Tibial nerve (tissue), 4 donors: ENCODE results near the gene GINS1. TPM values are rescaled to one million over a fixed set of nuclear protein-coding genes. Genes with fewer than 3 reads are reported as not detected.

Source experiments
- DNase-seq, 2 donors: peaks; one replicate each; pipeline ENCODE4 v3.0.0-alpha.2; 2019; ENCODE audit warnings: low spot score in 2 of 2
- H3K27ac ChIP-seq, 4 donors: fragments of 200-600 bp; sonication (generic) in 3 of 4; one replicate each; pipeline ENCODE4 v1.5.1; 2017 to 2019; ENCODE audit warnings: mild to moderate bottlenecking in 1 of 4
- H3K27me3 ChIP-seq, 2 donors: fragments of 200-600 bp; sonication (generic) in 1 of 2; one replicate each; pipeline versions ENCODE4 v1.5.1 to v1.6.0; 2017 to 2019
- H3K36me3 ChIP-seq, 3 donors: fragments of 200-600 bp; sonication (generic); one replicate each; pipeline ENCODE4 v1.5.1; 2018 to 2019
- H3K4me1 ChIP-seq, 4 donors: fragments of 200-600 bp; sonication (generic) in 3 of 4; one replicate each; pipeline ENCODE4 v1.5.1; 2017 to 2019
- H3K4me3 ChIP-seq, 4 donors: fragments of 200-600 bp; sonication (generic) in 3 of 4; one replicate each; pipeline ENCODE4 v1.5.1; 2017 to 2019; ENCODE audit warnings: mild to moderate bottlenecking in 1 of 4, moderate library complexity in 1 of 4
- H3K9me3 ChIP-seq, 4 donors: fragments of 200-600 bp; sonication (generic) in 3 of 4; one replicate each; pipeline ENCODE4 v1.5.1; 2017 to 2019
- EP300 ChIP-seq, 2 donors: sonication (generic); formaldehyde crosslinking; IDR thresholded peaks; one replicate each; pipeline ENCODE4 v1.6.1; 2017; ENCODE audit warnings: antibody characterized with exemption in 2 of 2, mild to moderate bottlenecking in 1 of 2
- POLR2A ChIP-seq, 2 donors: fragments of 450-650 bp; IDR thresholded peaks; one replicate each; pipeline ENCODE4 v1.6.1; 2017; ENCODE audit warnings: antibody characterized with exemption in 2 of 2, mild to moderate bottlenecking in 2 of 2, moderate library complexity in 2 of 2
- WGBS, 2 donors: methylation state at CpG; one replicate each; pipeline ENCODE4 v1.1.5; 2018; 5-methylcytosine and 5-hydroxymethylcytosine counted together
- total RNA-seq, 4 donors: library from RNA; depleted of rRNA; stranded (reverse); fragments of >200 nt; gene quantifications; one replicate each; pipeline ENCODE4 v1.1.0, GENCODE V29; 2016
- TF ChIP-seq, protein P1 (sequence below), 5 experiments: fragments of 200-600 bp in 3 of 5; fragments of 450-650 bp in 2 of 5; sonication (generic) in 3 of 5; IDR thresholded peaks; one replicate each; pipeline ENCODE4 v1.5.1; 2016 to 2019; ENCODE audit warnings: antibody characterized with exemption in 5 of 5, mild to moderate bottlenecking in 3 of 5, moderate library complexity in 2 of 5

The GINS1 gene
- total RNA-seq, 4 donors from 2014 or later = 0.21 to 1.1 (median 0.59) TPM

DNA sequence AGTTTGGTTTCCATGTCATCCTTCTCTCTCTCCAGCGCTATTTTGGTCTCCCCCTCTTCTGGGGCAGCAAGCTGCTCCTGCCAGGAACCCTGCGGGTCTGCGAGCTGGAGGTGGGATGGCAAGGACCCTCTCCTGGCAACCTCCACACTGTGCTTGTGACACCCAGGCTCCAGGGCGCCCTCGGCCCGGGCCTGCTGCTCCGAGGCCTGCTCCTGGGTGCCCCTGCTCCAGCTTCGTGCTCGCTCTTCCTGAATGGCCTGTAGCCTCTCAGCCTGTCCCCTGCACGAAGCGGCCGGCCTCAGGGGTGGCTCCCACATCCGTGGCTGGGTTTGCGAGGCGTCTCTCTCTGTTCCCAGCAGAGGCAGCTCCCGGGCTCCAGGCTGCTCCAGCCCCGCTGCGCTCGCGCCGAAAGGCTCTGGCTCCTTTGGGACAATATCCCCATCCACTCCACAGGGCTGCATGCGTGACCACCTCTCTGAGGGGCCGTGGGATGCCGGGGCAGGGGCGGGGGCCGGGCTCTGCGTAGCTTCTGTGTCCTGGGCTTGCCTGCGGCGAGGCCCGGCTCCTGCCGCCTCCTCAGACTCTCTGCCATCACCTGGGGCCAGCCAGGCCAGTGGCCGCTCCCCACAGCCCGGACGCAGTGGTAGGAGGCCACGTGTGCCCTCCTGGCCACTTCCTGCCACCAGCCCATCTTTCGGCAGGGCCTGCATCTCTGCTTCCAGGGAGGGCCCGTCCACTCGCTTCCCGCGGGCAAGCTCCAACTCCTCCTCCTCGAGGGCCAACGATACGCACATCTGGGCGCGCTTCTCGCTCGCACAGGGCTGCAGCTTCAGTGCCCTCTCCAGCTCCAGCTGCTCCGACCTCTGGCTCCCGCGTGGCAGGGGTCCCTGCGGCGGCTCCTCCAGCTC is 68.9 kb downstream of the GINS1 start:
- 94 to 95% methylated on average over 44 to 46 of the region's 52 CpGs for WGBS, 2 donors
- Histone ChIP-seq H3K27ac (no peak overlapping the region), H3K9me3 (no peaks in the 10 kb centered on the region), H3K4me3 (no peak overlapping the region), H3K36me3 (peaks cover 0 to 68% (median 0%) of the 10 kb centered on the region in 3 donors), H3K4me1 (no peaks in the 10 kb centered on the region), H3K27me3 (no peaks in the 10 kb centered on the region)
- DNase-seq = no peak
- TF ChIP-seq EP300 (IDR thresholded peaks at IDR 0.05) = no peak
- TF ChIP-seq POLR2A (IDR thresholded peaks at IDR 0.05) = no peak
- TF ChIP-seq, protein P1, sequence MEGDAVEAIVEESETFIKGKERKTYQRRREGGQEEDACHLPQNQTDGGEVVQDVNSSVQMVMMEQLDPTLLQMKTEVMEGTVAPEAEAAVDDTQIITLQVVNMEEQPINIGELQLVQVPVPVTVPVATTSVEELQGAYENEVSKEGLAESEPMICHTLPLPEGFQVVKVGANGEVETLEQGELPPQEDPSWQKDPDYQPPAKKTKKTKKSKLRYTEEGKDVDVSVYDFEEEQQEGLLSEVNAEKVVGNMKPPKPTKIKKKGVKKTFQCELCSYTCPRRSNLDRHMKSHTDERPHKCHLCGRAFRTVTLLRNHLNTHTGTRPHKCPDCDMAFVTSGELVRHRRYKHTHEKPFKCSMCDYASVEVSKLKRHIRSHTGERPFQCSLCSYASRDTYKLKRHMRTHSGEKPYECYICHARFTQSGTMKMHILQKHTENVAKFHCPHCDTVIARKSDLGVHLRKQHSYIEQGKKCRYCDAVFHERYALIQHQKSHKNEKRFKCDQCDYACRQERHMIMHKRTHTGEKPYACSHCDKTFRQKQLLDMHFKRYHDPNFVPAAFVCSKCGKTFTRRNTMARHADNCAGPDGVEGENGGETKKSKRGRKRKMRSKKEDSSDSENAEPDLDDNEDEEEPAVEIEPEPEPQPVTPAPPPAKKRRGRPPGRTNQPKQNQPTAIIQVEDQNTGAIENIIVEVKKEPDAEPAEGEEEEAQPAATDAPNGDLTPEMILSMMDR (IDR thresholded peaks at IDR 0.05) = no peak

DNA sequence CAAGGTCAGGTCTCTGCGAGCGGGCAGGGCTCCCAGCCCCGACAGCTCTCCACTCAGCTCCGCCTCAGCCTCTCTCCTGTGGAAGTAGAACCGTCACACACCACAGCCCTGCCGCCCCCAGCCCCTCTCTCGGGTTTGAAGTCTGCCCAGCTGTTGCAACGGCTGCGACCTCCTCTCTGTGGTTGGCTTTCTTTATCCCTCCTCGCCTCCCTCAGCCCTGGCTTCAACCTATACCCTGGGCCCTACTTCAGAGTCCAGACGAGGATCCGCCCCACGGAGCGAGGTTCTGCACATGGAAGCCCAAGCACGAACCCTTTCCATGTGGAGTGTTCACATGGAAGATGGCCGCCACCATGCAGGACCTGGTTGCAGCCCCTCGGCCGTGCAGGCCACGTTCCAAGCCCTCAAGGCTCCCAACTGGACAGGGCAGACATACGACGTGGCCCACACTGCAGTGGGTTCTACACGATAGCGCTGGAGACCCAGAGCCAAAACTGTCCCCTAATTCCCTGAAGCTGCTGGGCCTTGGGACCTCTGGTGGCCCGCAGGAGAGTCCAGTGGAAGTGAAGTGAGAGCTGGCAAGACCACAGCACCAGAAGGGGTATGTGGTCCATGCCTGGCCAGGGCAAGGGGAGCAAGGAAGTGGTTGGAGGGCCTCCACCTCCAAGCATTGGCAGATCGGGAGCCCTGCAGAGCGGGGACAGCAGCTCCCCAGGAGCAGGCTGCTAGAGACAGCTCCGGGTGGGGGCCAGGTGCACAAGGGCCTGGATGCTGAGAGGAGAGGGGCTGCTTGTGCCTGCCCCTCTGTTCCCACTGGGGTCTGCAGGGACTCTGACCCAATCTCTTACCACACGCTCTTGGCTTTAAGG is 69.8 kb downstream of the GINS1 start:
- Histone ChIP-seq H3K36me3 (peaks cover 0 to 73% (median 0%) of the 10 kb centered on the region in 3 donors), H3K9me3 (no peaks in the 10 kb centered on the region), H3K27me3 (no peaks in the 10 kb centered on the region), H3K27ac (no peak overlapping the region), H3K4me3 (no peak overlapping the region), H3K4me1 (no peaks in the 10 kb centered on the region)
- TF ChIP-seq, protein P1 (IDR thresholded peaks at IDR 0.05) = no peak
- TF ChIP-seq EP300 (IDR thresholded peaks at IDR 0.05) (no peak), POLR2A (IDR thresholded peaks at IDR 0.05) (no peak)
- DNase-seq = no peak
- whole genome bisulfite sequencing, 2 donors = 89 to 93% methylated on average over 23 to 25 of the region's 28 CpGs

DNA sequence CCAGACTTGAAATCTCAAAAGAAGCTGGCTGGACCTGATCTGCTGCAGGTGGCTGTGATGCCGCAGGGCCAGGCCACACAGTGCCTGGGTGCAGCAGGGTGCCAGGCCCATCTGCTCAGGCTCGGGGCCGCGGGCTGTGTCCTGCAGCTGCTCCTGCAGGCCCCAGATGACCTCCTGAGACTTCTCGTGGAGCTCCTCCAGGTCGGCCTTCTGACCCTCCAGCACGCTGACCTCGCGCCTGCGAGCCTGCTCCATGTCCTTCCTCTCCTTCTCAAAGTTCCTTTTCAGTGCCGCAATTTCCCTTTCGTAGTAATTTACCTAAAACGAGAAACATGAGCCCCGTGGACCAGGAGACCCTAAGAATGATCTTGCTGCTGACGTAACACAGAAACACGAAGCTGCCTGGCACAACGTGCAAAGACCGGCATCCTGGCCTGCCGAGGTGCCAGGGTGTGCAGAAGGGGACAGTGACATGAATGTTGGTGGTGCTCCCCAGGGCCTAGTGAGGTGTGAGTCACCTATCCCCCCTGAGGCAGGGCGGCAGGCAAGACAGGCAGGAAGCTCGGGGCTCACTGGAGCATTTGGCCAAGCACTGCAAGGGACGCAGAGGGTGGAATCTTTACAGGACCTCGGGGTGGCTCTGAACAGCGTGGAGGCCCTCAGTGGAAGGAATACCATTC is 71.6 kb downstream of the GINS1 start:
- Histone ChIP-seq H3K36me3 (peaks cover 0 to 83% (median 0%) of the 10 kb centered on the region in 3 donors), H3K27me3 (no peaks in the 10 kb centered on the region), H3K27ac (no peak overlapping the region), H3K9me3 (no peaks in the 10 kb centered on the region), H3K4me1 (no peaks in the 10 kb centered on the region), H3K4me3 (no peak overlapping the region)
- TF ChIP-seq POLR2A (IDR thresholded peaks at IDR 0.05) = no peak
- TF ChIP-seq, protein P1 (IDR thresholded peaks at IDR 0.05) = no peak
- TF ChIP-seq EP300 (IDR thresholded peaks at IDR 0.05) = no peak
- no peak for DNase-seq
- WGBS, 2 donors = 82 to 85% methylated on average over 24 of the region's 24 CpGs

DNA sequence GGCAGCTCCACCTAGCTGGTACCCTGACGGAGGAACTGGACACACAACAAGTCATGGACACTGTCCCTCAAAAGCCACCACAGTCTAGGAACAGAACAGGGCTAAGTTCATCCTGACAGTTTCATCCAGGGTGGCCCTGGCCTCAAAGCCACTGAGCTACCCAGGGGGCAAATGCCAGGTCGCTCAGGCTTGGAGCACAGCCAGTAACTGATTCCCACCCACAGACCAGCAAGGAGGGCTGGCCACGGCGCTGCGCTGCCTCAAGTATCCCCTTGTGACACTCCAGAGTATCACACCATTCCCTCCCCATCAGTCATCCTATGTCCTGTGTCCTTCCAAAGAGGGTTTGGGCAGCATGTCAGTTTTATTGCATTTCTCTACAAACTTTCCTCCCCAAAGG is 72.2 kb downstream of the GINS1 start:
- H3K9me3 ChIP-seq = no peaks in the 10 kb centered on the region
- peaks cover 0 to 85% (median 0%) of the 10 kb centered on the region in 3 donors for H3K36me3 ChIP-seq
- TF ChIP-seq EP300 (IDR thresholded peaks at IDR 0.05) (no peak), POLR2A (IDR thresholded peaks at IDR 0.05) (no peak)
- no peak overlapping the region for H3K4me3 ChIP-seq
- WGBS, 2 donors = 35 to 67% methylated on average over 4 to 5 of the region's 5 CpGs
- no peak for DNase-seq
- H3K27ac ChIP-seq = no peak overlapping the region
- no peaks in the 10 kb centered on the region for H3K4me1 ChIP-seq
- no peaks in the 10 kb centered on the region for H3K27me3 ChIP-seq

DNA sequence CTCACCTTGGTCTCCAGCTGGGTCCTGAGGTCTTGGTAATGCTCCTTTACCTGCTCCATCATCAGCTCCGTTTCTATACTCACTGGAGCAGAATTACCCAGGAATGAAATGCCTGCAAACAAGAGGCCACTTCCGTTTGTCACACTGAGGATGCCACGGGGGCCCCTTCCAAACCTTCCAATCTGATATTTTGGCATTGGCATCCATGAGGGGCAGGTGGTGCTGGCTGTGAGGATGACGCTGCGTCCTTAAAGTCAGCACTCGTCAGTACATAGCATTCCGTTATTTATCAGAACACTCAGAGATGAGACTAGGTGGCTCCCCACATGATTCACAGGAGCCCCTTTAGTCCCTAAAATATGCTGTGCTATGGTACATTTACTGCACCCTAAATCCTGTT is 72.7 kb downstream of the GINS1 start:
- no peak for DNase-seq
- Histone ChIP-seq H3K27ac (no peak overlapping the region), H3K36me3 (peaks cover 0 to 86% (median 0%) of the 10 kb centered on the region in 3 donors), H3K9me3 (no peaks in the 10 kb centered on the region), H3K27me3 (no peaks in the 10 kb centered on the region), H3K4me1 (no peaks in the 10 kb centered on the region), H3K4me3 (no peak overlapping the region)
- whole genome bisulfite sequencing, 2 donors = 91% methylated on average over 7 of the region's 7 CpGs
- no peak for TF ChIP-seq POLR2A (IDR thresholded peaks at IDR 0.05)
- no peak for TF ChIP-seq EP300 (IDR thresholded peaks at IDR 0.05)
- TF ChIP-seq, protein P1 (IDR thresholded peaks at IDR 0.05) = no peak
